ENCODE results near the gene SHKBP1. TPM values are rescaled to one million over a fixed set of nuclear protein-coding genes. Genes with fewer than 3 reads are reported as not detected.

The SHKBP1 gene
- total and polyA plus RNA-seq, 2 of the 13 experiments (the other 11 are each of a cell fraction or from before 2014, with no cell fraction given): 16.2 to 17.4 TPM

GRCh38 chr19:40607311-40608239 is 30.9 kb downstream of the SHKBP1 start (continued):
- peak; percentile 30; the same call in 1 of the 2 replicates for TF ChIP-seq MYC (CRISPR knock-in tag; IDR thresholded peaks at IDR 0.05; ENCODE audit: borderline replicate concordance)
- TF ChIP-seq USF2 (IDR thresholded peaks at IDR 0.05; ENCODE audit: low read depth, low read length): peak; percentile 28; the same call in 1 of the 2 replicates
- TF ChIP-seq USF2 (CRISPR knock-in tag; IDR thresholded peaks at IDR 0.05; ENCODE audit: borderline replicate concordance): peak; percentile 59; the same call in 1 of the 2 replicates
- TF ChIP-seq ZNF687 (CRISPR knock-in tag; IDR thresholded peaks at IDR 0.05): peak; percentile 88
- TF ChIP-seq NR0B2 (CRISPR knock-in tag; IDR thresholded peaks at IDR 0.05): peak; percentile 73; the same call in 1 of the 2 replicates
- TF ChIP-seq IRF9 (CRISPR knock-in tag; IDR thresholded peaks at IDR 0.05; ENCODE audit: borderline replicate concordance): peak; percentile 58; the same call in 1 of the 2 replicates
- peak; percentile 52 for TF ChIP-seq ZFY (CRISPR knock-in tag; IDR thresholded peaks at IDR 0.05)
- TF ChIP-seq ZNF414 (CRISPR knock-in tag; IDR thresholded peaks at IDR 0.05): no peak
- no peak for TF ChIP-seq AKNA (CRISPR knock-in tag; IDR thresholded peaks at IDR 0.05; ENCODE audit: borderline replicate concordance)
- TF ChIP-seq RARA (CRISPR knock-in tag; IDR thresholded peaks at IDR 0.05): peak; percentile 46
- no peak for TF ChIP-seq ZNF607 (CRISPR knock-in tag; IDR thresholded peaks at IDR 0.05; ENCODE audit: borderline replicate concordance)
